Gastroesophageal sphincter (tissue), 3 donors: ENCODE measurements around the gene CUBN.

Source experiments
- CTCF ChIP-seq, 4 experiments: fragments of 200-600 bp in 2 of 4; fragments of 450-650 bp in 2 of 4; sonication (generic) in 1 of 4; IDR thresholded peaks; one replicate each; pipeline ENCODE4 v1.5.1; 2017 to 2019; ENCODE audit warnings: antibody characterized with exemption in 4 of 4, mild to moderate bottlenecking in 2 of 4, moderate library complexity in 2 of 4
- EP300 ChIP-seq: sonication (generic); formaldehyde crosslinking; IDR thresholded peaks from one replicate; pipeline ENCODE4 v1.6.1; 2017; ENCODE audit warnings: antibody characterized with exemption, mild to moderate bottlenecking
- POLR2A ChIP-seq, 2 donors: fragments of 450-650 bp; IDR thresholded peaks; one replicate each; pipeline ENCODE4 v1.6.1; 2017; ENCODE audit warnings: antibody characterized with exemption in 2 of 2, mild to moderate bottlenecking in 2 of 2, moderate library complexity in 1 of 2

GRCh38 chr10:17084258-17084657 is 45.4 kb downstream of the CUBN start:
- no peak for TF ChIP-seq CTCF (IDR thresholded peaks at IDR 0.05)
- TF ChIP-seq POLR2A (IDR thresholded peaks at IDR 0.05), result no peak
- TF ChIP-seq EP300, result no peak
